HEK293T (cell line): Measurements from ENCODE around the gene TULP1.

Experiments
- ARNT ChIP-seq: fragments of 450-650 bp; IDR thresholded peaks from 2 replicates; pipeline ENCODE4 v1.6.1; 2017; ENCODE audit warnings: mild to moderate bottlenecking
- ELF4 ChIP-seq: fragments of 450-650 bp; IDR thresholded peaks from 2 replicates; pipeline ENCODE4 v1.6.1; 2017; ENCODE audit warnings: antibody characterized with exemption
- ZNF384 ChIP-seq: fragments of 450-650 bp; IDR thresholded peaks from 2 replicates; pipeline ENCODE4 v1.6.1; 2016
- TF ChIP-seq, protein P1 (sequence below): fragments of 450-650 bp; IDR thresholded peaks from 2 replicates; pipeline ENCODE4 v1.6.1; 2016

DNA sequence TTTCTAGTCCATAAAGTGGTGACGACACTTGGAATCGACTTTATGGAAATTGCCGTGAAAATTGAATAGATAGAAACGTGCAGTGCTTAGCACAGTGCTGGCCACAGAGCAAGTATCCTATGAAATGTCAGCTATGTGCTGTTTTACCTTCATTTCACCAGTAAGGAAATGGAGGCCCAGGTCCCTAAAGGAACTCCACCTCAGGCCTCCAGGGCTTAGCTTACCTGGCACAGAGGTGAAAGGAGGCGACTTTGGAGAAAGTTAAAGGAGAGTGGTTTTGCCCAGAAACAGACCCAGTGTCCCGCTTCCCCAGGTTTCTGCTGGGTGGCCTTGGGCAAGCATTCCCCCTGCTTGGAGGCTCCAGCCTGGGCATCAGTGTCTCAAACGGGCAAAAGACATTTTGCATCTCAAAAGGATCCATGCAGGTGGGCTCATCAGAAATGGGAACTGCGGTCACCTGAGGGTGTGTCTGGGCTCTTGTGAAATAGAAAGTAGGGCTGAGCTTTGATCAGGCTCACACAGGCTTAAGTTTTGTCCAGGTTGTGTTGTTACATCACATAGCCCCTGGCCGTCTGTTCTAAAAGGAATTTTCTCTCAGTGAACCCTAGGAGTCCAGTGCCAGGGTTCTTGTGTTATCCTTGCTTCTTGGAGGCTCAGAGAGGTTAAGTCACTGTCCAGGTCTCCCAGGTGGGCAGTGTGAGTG, 6.8 kb upstream of the TULP1 start:
- TF ChIP-seq ZNF384: no peak
- TF ChIP-seq ARNT: no peak
- TF ChIP-seq, protein P1, sequence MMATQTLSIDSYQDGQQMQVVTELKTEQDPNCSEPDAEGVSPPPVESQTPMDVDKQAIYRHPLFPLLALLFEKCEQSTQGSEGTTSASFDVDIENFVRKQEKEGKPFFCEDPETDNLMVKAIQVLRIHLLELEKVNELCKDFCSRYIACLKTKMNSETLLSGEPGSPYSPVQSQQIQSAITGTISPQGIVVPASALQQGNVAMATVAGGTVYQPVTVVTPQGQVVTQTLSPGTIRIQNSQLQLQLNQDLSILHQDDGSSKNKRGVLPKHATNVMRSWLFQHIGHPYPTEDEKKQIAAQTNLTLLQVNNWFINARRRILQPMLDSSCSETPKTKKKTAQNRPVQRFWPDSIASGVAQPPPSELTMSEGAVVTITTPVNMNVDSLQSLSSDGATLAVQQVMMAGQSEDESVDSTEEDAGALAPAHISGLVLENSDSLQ: no peak
- no peak for TF ChIP-seq ELF4
